Keratinocyte (primary cell): Measurements from ENCODE around the gene NXPH3.

Experiments used
- CTCF ChIP-seq, 3 experiments: IDR thresholded peaks in 1 of 3; conservative IDR thresholded peaks in 1 of 3; optimal IDR thresholded peaks in 1 of 3; 2 replicates in 2 of 3; 3 replicates in 1 of 3; pipeline versions ENCODE3 to v1.5.1; 2011; ENCODE audit warnings: low read length in 3 of 3, mild to moderate bottlenecking in 3 of 3, moderate library complexity in 2 of 3, control low read depth in 1 of 3, inconsistent platforms in 1 of 3; ENCODE audit not compliant: insufficient read depth in 2 of 3; ENCODE audit errors: extremely low read depth in 1 of 3
- EZH2 ChIP-seq: IDR thresholded peaks from one replicate; pipeline ENCODE4 v1.6.1; 2012; ENCODE audit warnings: inconsistent platforms, mild to moderate bottlenecking, low read length, moderate library complexity

- TF ChIP-seq CTCF (optimal IDR thresholded peaks at IDR 0.05 in 1 of 3, IDR thresholded peaks at IDR 0.05 in 1 of 3, conservative IDR thresholded peaks at IDR 0.05 in 1 of 3; ENCODE audit: extremely low read depth in 1 of 3, insufficient read depth in 2 of 3, low read length in 3 of 3) = no peak
- TF ChIP-seq EZH2 = no peak
Observed at GRCh38 chr17:49587366-49588073, 11.8 kb downstream of the NXPH3 start.
